ENCODE data around the gene ELK1.

GRCh38 chrX:47664737-47665136 lies 14.4 kb upstream of the ELK1 start:
- TF ChIP-seq EZH2 (IDR thresholded peaks at IDR 0.05; ENCODE audit: low read depth, unreplicated experiment) (no peak), POLR2AphosphoS5 (IDR thresholded peaks at IDR 0.05; ENCODE audit: low read depth) (no peak), JUNB (IDR thresholded peaks at IDR 0.05; ENCODE audit: unreplicated experiment) (no peak), EZH2phosphoT487 (IDR thresholded peaks at IDR 0.05; ENCODE audit: unreplicated experiment) (no peak), ZNF331 (CRISPR knock-in tag; IDR thresholded peaks at IDR 0.05; ENCODE audit: low read depth) (no peak), NANOG (IDR thresholded peaks at IDR 0.05; ENCODE audit: borderline replicate concordance) (no peak)
- TF ChIP-seq, protein P1, sequence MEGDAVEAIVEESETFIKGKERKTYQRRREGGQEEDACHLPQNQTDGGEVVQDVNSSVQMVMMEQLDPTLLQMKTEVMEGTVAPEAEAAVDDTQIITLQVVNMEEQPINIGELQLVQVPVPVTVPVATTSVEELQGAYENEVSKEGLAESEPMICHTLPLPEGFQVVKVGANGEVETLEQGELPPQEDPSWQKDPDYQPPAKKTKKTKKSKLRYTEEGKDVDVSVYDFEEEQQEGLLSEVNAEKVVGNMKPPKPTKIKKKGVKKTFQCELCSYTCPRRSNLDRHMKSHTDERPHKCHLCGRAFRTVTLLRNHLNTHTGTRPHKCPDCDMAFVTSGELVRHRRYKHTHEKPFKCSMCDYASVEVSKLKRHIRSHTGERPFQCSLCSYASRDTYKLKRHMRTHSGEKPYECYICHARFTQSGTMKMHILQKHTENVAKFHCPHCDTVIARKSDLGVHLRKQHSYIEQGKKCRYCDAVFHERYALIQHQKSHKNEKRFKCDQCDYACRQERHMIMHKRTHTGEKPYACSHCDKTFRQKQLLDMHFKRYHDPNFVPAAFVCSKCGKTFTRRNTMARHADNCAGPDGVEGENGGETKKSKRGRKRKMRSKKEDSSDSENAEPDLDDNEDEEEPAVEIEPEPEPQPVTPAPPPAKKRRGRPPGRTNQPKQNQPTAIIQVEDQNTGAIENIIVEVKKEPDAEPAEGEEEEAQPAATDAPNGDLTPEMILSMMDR (conservative IDR thresholded peaks at IDR 0.05; ENCODE audit: low read depth in 2 of 2), result no peak
- TF ChIP-seq, protein P2, sequence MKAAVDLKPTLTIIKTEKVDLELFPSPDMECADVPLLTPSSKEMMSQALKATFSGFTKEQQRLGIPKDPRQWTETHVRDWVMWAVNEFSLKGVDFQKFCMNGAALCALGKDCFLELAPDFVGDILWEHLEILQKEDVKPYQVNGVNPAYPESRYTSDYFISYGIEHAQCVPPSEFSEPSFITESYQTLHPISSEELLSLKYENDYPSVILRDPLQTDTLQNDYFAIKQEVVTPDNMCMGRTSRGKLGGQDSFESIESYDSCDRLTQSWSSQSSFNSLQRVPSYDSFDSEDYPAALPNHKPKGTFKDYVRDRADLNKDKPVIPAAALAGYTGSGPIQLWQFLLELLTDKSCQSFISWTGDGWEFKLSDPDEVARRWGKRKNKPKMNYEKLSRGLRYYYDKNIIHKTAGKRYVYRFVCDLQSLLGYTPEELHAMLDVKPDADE (IDR thresholded peaks at IDR 0.05), result no peak
- TF ChIP-seq, protein P3, sequence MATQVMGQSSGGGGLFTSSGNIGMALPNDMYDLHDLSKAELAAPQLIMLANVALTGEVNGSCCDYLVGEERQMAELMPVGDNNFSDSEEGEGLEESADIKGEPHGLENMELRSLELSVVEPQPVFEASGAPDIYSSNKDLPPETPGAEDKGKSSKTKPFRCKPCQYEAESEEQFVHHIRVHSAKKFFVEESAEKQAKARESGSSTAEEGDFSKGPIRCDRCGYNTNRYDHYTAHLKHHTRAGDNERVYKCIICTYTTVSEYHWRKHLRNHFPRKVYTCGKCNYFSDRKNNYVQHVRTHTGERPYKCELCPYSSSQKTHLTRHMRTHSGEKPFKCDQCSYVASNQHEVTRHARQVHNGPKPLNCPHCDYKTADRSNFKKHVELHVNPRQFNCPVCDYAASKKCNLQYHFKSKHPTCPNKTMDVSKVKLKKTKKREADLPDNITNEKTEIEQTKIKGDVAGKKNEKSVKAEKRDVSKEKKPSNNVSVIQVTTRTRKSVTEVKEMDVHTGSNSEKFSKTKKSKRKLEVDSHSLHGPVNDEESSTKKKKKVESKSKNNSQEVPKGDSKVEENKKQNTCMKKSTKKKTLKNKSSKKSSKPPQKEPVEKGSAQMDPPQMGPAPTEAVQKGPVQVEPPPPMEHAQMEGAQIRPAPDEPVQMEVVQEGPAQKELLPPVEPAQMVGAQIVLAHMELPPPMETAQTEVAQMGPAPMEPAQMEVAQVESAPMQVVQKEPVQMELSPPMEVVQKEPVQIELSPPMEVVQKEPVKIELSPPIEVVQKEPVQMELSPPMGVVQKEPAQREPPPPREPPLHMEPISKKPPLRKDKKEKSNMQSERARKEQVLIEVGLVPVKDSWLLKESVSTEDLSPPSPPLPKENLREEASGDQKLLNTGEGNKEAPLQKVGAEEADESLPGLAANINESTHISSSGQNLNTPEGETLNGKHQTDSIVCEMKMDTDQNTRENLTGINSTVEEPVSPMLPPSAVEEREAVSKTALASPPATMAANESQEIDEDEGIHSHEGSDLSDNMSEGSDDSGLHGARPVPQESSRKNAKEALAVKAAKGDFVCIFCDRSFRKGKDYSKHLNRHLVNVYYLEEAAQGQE (IDR thresholded peaks at IDR 0.05; ENCODE audit: unreplicated experiment), result no peak

Data from GM23338 (cell line).